UCSD-AML1 (cell line): ENCODE data around the gene PTPN4.
A peak's percentile ranks its signal among the peaks of the same experiment; 100 is the strongest.
"Not testable (repeated sequence)": the region's sequence is repeated elsewhere in the genome, so short reads cannot be mapped to it uniquely, and the experiment has no call there.

Experiments
- DNase-seq: peaks from one replicate; lab custom pipeline; 2025; ENCODE audit not compliant: unreplicated experiment; lab: John Stamatoyannopoulos, UW

Gene PTPN4

GRCh38 chr2:119939915-119940314 is 180.2 kb downstream of the PTPN4 start:
- no peak for DNase-seq

- DNase-seq = no peak
Observed at GRCh38 chr2:119940856-119941255, 181.1 kb downstream of the PTPN4 start.

- DNase-seq = no peak
Observed at GRCh38 chr2:119941388-119941787, 181.7 kb downstream of the PTPN4 start.

DNA sequence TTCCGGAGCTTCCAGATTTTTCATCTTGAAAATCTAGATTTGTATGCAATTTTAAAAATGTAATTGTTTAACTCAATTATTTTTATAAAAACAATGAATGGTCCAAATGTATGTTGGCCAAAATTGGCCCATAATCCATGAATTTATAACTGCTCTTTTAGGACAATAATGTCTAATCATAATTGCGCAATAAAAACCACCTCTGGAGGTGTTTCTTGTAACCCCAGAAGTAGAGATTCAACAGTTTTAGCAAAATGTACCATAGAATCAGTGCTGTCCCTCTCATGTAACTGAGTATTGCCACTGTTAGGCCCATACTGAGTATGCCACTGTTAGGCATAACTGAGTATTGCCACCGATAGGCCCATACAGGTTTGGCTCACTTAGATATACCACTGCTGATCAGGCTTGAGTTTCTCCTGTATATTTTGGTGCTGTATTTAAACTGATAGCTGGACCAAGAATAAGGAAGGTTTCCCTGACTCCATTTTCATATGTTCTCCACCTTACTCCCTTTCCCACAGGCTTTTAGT is 182.3 kb downstream of the PTPN4 start:
- DNase-seq = no peak

GRCh38 chr2:119943058-119943457 is 183.3 kb downstream of the PTPN4 start:
- no peak for DNase-seq

DNA sequence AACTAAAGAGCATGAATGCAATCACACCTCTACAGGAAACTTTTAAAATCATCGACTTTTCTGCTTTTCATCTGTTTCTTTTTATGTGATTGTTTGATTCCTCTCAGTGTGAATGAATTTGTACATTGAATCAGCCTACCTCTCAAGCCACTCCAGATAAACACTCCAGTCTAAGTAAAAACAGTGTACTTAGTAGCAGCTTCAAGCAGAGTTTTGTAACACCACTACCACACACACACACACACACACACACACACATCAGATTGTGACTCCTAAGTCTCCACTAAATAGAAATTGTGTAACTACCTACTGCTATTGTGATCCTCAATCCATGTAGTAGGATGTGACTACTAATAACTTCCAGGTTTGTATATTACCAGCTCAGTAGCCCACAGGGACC is 187.8 kb downstream of the PTPN4 start:
- no peak for DNase-seq

GRCh38 chr2:119950966-119951365 is 191.2 kb downstream of the PTPN4 start:
- DNase-seq = no peak

DNA sequence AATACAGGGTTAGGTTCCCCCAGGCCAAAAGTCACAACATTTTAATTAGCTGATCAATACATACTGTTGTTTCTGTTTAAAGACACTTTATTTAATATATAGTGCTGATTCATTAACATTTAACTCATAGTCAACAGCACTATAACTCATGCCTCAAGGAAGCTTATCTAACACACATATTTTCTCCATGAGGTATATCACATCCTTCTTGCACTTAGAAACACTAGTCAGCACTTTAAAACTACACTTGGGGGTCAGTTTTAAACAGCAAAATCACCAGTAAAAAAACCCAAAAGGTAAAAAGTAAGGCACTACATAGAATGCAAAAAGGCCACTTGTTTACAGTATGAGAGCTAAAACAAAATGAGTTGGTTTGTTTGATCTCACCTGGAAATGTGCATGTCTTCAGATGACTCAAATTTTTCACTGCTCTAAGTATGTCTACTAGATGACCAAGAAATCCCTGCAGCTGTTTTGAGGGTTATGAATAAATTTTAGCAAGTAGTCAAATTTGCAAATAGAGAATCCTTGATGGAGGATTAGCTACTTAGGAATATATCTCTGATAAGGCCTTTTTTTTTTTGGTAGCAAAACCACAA is 199.0 kb downstream of the PTPN4 start:
- no peak for DNase-seq

GRCh38 chr2:119960821-119961220 is 201.1 kb downstream of the PTPN4 start:
- DNase-seq = no peak

GRCh38 chr2:119981896-119982295 is 222.2 kb downstream of the PTPN4 start:
- no peak for DNase-seq

DNA sequence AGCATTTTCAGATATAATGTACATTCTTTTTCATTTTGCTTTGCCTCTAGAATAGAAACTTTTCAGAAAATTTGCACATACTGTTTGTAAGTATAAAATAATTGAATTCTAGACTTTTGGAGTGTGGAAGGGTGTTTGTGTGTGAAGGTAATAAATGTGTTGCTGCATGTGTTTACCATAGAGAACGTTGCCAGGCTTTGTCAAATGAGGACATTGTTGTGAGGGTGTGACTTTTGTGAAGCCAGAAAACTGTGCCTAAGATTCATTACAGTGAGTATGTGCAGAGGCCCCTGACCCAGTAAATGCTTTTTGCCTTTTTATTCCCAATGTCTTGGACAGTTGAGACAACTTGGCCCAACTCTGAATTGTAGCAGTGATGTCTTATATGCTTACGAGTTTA is 222.8 kb downstream of the PTPN4 start:
- no peak for DNase-seq

GRCh38 chr2:119983108-119983507 is 223.4 kb downstream of the PTPN4 start:
- no peak for DNase-seq

GRCh38 chr2:119996148-119996547 is 236.4 kb downstream of the PTPN4 start:
- no peak for DNase-seq

- not testable (repeated sequence) for DNase-seq
Observed at GRCh38 chr2:119996896-119997891, 237.5 kb downstream of the PTPN4 start.

DNA sequence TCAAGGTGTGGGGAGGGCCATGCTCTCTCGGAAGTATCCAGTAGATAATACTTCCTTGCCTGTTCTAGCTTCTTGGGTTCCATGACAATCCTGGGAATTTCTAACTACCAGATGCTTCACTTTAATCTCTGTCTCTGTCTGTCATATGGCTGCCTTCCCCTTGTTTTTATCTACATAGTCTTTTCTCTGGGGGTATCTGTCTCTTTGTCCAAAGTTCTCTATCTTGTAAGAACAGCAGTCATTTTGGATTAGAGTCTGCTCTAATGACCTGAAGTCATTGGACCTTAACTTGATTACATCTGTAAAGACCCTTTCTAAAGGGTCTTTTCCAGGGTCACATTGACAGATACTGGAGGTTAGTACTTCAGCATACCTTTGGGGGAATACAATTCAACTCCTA is 241.7 kb downstream of the PTPN4 start:
- no peak for DNase-seq

DNA sequence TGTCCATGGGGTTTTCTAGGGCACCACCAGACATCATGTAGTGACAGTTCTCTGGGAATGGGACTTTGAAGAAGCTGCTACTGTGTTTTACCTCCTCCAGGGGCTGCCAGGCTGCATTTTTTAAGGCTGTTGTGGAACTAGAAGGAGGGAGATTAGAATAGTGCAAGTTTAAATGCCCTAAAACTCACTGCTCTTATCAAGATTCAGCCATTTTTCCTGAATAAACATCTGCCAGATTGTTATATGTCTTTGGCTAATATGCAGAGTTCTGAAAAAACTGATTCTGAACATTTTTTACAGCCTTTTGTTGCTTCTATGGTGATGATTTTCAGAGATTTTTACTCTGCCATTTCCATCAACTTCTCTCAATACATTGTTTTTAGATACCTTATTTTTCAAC is 244.5 kb downstream of the PTPN4 start:
- no peak for DNase-seq

DNA sequence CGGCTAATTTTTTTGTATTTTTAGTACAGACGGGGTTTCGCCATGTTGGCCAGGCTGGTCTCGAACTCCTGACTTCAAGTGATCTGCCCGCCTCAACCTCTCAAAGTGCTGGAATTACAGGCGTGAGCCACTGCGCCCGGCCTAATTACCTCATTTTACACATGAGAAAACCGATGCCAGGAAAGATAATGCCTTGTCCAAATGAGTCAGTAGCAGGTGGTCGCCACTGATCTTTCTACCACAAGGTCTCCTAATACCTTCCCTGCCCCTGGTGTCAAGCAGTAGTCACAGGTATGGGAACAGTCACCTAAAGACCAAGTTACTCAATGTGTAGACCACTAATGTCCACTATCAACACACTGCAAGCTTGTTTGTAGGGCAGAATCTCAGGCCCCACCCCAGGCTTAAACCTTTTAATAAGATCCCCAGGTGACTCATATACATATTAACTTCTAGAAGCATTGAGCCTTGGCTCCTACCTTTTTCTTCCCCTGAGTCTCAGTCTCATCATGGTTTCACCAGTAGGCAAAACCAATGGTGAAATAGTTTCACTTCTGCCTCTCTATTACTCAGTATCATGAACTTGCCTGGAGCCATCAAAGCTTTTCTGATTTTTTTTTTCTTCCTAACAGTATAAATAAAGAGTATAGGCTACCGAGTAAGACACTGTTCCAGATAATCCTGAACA is 246.3 kb downstream of the PTPN4 start:
- no peak for DNase-seq

DNA sequence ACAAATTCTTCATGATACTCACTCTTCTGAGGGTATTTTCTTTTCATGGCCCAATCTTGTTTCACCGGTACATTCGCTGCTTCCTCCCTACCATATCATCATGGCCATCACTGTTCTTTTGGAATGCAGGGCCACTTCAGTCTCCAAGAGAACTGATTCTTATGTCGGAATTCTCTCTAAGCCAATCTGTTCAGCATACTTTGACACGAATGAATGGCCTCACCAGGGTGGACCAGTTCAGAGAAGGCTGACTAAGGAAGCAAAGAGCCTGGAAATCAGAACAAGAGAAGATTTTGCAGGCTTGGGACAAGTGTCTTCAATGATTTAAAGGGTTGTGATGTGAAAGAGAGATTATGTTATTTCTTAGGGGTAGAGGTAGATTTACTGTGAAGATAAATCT is 248.1 kb downstream of the PTPN4 start:
- DNase-seq = no peak

GRCh38 chr2:120012363-120012762 is 252.6 kb downstream of the PTPN4 start:
- no peak for DNase-seq

DNA sequence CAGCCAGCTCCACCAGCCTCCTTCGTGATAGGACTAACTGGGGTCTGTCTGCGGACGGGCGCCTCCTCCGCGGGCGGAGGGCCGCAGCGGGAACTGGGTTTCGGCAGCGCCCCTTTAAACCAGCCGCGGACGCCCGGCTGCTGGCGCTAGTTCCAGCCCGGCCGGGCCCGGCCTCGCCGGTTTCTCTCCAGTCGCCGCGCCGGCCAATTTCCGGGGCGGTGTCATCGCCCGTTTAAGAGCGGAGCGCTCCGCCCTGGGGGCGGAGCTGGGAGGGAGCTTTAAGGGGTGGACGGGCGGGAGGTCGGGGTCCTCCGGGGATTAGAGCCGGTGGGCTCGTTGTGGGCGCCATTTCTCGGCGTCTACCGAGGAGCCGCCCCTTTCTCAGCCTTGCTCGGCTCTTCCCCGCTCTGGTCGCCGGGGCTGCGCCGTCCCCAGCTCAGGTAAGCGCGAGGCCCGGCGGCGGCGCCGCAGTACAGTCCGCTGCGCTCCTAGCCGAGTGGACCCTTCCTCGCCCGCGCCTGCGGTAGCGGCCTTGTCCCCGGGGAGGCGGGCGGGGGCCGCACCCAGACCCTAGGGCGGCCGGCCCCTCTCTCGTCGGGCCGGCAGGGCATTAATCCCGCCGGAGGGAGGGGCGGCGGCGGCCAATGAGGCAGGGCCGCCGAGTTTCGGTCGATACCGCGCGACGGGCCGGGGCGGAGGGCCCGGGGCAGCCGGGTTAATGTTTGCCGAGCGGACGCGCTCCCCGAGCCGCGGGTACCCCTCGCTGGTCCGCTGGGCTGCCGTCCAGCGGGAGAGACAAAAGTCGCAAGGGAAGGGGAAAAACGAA is 253.3 kb downstream of the PTPN4 start, which contains the start of gene EPB41L5:
Gene EPB41L5, plus strand, starts transcription at position 307 of the 826 bp plus-strand sequence. CDS start 6,008 bp downstream, outside the sequence.
- DNase-seq = peak; percentile 92
